ENCODE data around the gene FAM53B. TPM values are rescaled to one million over a fixed set of nuclear protein-coding genes. Genes with fewer than 3 reads are reported as not detected.
A peak's percentile ranks its signal among the peaks of the same experiment; 100 is the strongest.

FAM53B gene
- total RNA-seq, 2 donors from 2014 or later: 43.3 to 45.2 TPM

GRCh38 chr10:124675824-124676223, 68.4 kb downstream of the FAM53B start:
- H3K9ac ChIP-seq (ENCODE audit: low read depth in 2 of 2, low read length in 2 of 2): no peak overlapping the region
- H3K9me3 ChIP-seq: no peaks in the 10 kb centered on the region
- H3K27me3 ChIP-seq: no peaks in the 10 kb centered on the region
- no peaks in the 10 kb centered on the region for H3K36me3 ChIP-seq
- DNase-seq: no peak
- no peak for TF ChIP-seq CTCF (IDR thresholded peaks at IDR 0.05)
- no peak overlapping the region for H3K27ac ChIP-seq
- intact Hi-C loops (cut with DNase I): no loop called here
- peaks cover 2% of the 10 kb centered on the region for H3K4me1 ChIP-seq
- H3K4me3 ChIP-seq: no peak overlapping the region

- peaks cover 4% of the 10 kb centered on the region for H3K4me1 ChIP-seq
- H3K36me3 ChIP-seq: no peaks in the 10 kb centered on the region
- H3K9ac ChIP-seq (ENCODE audit: low read depth in 2 of 2, low read length in 2 of 2): no peak overlapping the region
- H3K4me3 ChIP-seq: no peak overlapping the region
- H3K27me3 ChIP-seq: no peaks in the 10 kb centered on the region
- no peak for DNase-seq
- intact Hi-C loops (cut with DNase I): no loop called here
- no peak for TF ChIP-seq CTCF (IDR thresholded peaks at IDR 0.05)
- no peaks in the 10 kb centered on the region for H3K9me3 ChIP-seq
- H3K27ac ChIP-seq: no peak overlapping the region
These were observed 68.9 kb downstream of the FAM53B start for GRCh38 chr10:124675261-124675660.

- intact Hi-C loops (cut with DNase I): no loop called here
- TF ChIP-seq CTCF (IDR thresholded peaks at IDR 0.05): no peak
- no peak for DNase-seq
- Histone ChIP-seq H3K9ac (ENCODE audit: low read depth in 2 of 2, low read length in 2 of 2) (no peak overlapping the region), H3K4me3 (no peak overlapping the region), H3K4me1 (peaks cover 4% of the 10 kb centered on the region), H3K9me3 (no peaks in the 10 kb centered on the region), H3K27me3 (no peaks in the 10 kb centered on the region), H3K36me3 (no peaks in the 10 kb centered on the region), H3K27ac (no peak overlapping the region)
These were observed 69.4 kb downstream of the FAM53B start for GRCh38 chr10:124674768-124675222.

- H3K27ac ChIP-seq: peak overlapping the region; percentile 5
- H3K4me1 ChIP-seq: peaks cover 11% of the 10 kb centered on the region
- H3K36me3 ChIP-seq: no peaks in the 10 kb centered on the region
These were observed 72.0 kb downstream of the FAM53B start for GRCh38 chr10:124672181-124672638.

GRCh38 chr10:124671486-124672075, 72.6 kb downstream of the FAM53B start:
- Histone ChIP-seq H3K36me3 (no peaks in the 10 kb centered on the region), H3K9ac (ENCODE audit: low read depth in 2 of 2, low read length in 2 of 2) (peak overlapping the region in 1 of 2 donors; percentile 13), H3K27me3 (no peaks in the 10 kb centered on the region), H3K4me1 (peaks cover 11% of the 10 kb centered on the region), H3K4me3 (no peak overlapping the region), H3K27ac (peak overlapping the region; percentile 19), H3K9me3 (no peaks in the 10 kb centered on the region)
- no peak for TF ChIP-seq CTCF (IDR thresholded peaks at IDR 0.05)
- intact Hi-C loops (cut with DNase I): no loop called here
- DNase-seq: no peak

More at GRCh38 chr10:124672181-124672638, 72.0 kb downstream of the FAM53B start:
- TF ChIP-seq CTCF (IDR thresholded peaks at IDR 0.05): no peak
- Histone ChIP-seq H3K4me3 (no peak overlapping the region), H3K9me3 (no peaks in the 10 kb centered on the region), H3K27me3 (no peaks in the 10 kb centered on the region), H3K9ac (ENCODE audit: low read depth in 2 of 2, low read length in 2 of 2) (no peak overlapping the region)
- intact Hi-C loops (cut with DNase I): no loop called here
- DNase-seq: no peak

All from colonic mucosa (tissue), 4 donors.